Measurements from ENCODE around the gene IGLL5. TPM values are rescaled to one million over a fixed set of nuclear protein-coding genes. Genes with fewer than 3 reads are reported as not detected.

Gene IGLL5
- total and polyA plus RNA-seq, 9 of the 15 experiments (the other 6 are each of a cell fraction or from before 2014, with no cell fraction given), result not detected

- H3K27me3 ChIP-seq (ENCODE audit: control insufficient read depth in 2 of 2, insufficient read depth in 2 of 2, low read length in 2 of 2), result peaks cover 0 to 46% of the 10 kb centered on the region in 2 experiments; a peak in 2 of 5 replicates
- no peak overlapping the region for H3K4me2 ChIP-seq (ENCODE audit: insufficient read depth, low read length)
- intact Hi-C loops (cut with micrococcal nuclease) (loop anchor here (1.0 to 5.0 kb wide), 15 partner anchors 29 to 419 kb away; no protein-coding TSS in a partner anchor), in situ Hi-C loops (cut with MboI) (loop anchor here (5.0 to 10.0 kb wide), 2 partner anchors 72 to 419 kb away; no protein-coding TSS in a partner anchor)
- no peak overlapping the region for H3K4me3 ChIP-seq
- no peaks in the 10 kb centered on the region for H3K36me3 ChIP-seq (ENCODE audit: control insufficient read depth, insufficient read depth, low read length)
- H4K20me1 ChIP-seq (replicated peaks; ENCODE audit: control insufficient read depth, insufficient read depth, low read length), result peaks cover 62% of the 10 kb centered on the region
- ATAC-seq (peak; percentile 94), FAIRE-seq (peak; percentile 92), DNase-seq (ENCODE audit: extremely low read depth in 1 of 4, low spot score in 3 of 4) (peak; percentile 57 to 100 (median 78))
- WGBS (ENCODE audit: insufficient coverage, low coverage, missing lambda C conversion rate), result 0% methylated on average over 3 of the region's 3 CpGs
- H3K9me3 ChIP-seq (replicated peaks; ENCODE audit: control insufficient read depth, insufficient read depth, low read depth, low read length), result no peaks in the 10 kb centered on the region
- no TSS peak for BruUV-seq (replicated peaks)
- no peak overlapping the region for H3K27ac ChIP-seq (ENCODE audit: extremely low read depth, low read depth, low read length)
- no peaks in the 10 kb centered on the region for H3K9me1 ChIP-seq (ENCODE audit: control insufficient read depth, insufficient read depth, low read length)
- ChIA-PET POLR2A (interaction anchor here (0.5 to 3.6 kb wide), 64 partner anchors 10 to 1252 kb away, joined by 3 to 41 read pairs (median 5); partner anchors contain the start of gene CCDC116), CTCF (ENCODE audit: low intra/inter-chr PET ratio) (interaction anchor here (0.5 to 9.8 kb wide), 49 partner anchors 12 to 689 kb away, joined by 3 to 251 read pairs (median 4); no protein-coding TSS in a partner anchor)
- peaks cover 0 to 9% of the 10 kb centered on the region in 2 experiments; a peak in 1 of 5 replicates for H3K4me1 ChIP-seq (replicated peaks in 1 of 2; ENCODE audit: control insufficient read depth in 2 of 2, insufficient read depth in 2 of 2, low read length in 2 of 2)
- no peaks in the 10 kb centered on the region for H3K79me2 ChIP-seq (ENCODE audit: control insufficient read depth, insufficient read depth, low read length)
- H3K9ac ChIP-seq (ENCODE audit: insufficient read depth in 1 of 2, low read depth in 2 of 2, low read length in 2 of 2), result peak overlapping the region in 1 of 2 experiments; percentile 32; a peak in 1 of 4 replicates
- H2AFZ ChIP-seq (ENCODE audit: low read depth, low read length), result no peak overlapping the region
- TF ChIP-seq MAZ (CRISPR knock-in tag; conservative IDR thresholded peaks at IDR 0.05 in 1 of 2, IDR thresholded peaks at IDR 0.05 in 1 of 2), result peak in 1 of 2 experiments; percentile 95; a peak in 2 of 4 replicates
- TF ChIP-seq SP2 (IDR thresholded peaks at IDR 0.05; ENCODE audit: extremely low read depth, low read depth, low read length, poor library complexity, severe bottlenecking), result no peak
- TF ChIP-seq UBTF (IDR thresholded peaks at IDR 0.05; ENCODE audit: borderline replicate concordance in 1 of 2, low read depth in 2 of 2, low read length in 2 of 2), result peak; percentile 94 to 96; a peak in 3 of 4 replicates
- no peak for TF ChIP-seq E2F8 (IDR thresholded peaks at IDR 0.05; ENCODE audit: low read depth, partially characterized antibody)
- TF ChIP-seq ZNF436 (CRISPR knock-in tag; IDR thresholded peaks at IDR 0.05), result no peak
- TF ChIP-seq MLX (CRISPR knock-in tag; conservative IDR thresholded peaks at IDR 0.05), result peak in 1 of 2 experiments; percentile 53; a peak in 1 of 4 replicates
- no peak for TF ChIP-seq MNT (conservative IDR thresholded peaks at IDR 0.05)
- no peak for TF ChIP-seq TARDBP (IDR thresholded peaks at IDR 0.05)
- no peak for TF ChIP-seq LCOR (CRISPR knock-in tag; IDR thresholded peaks at IDR 0.05)
- TF ChIP-seq PML (IDR thresholded peaks at IDR 0.05; ENCODE audit: low read length), result 0 out of 2 replicates have a peak, but pooled peaks have one; percentile 31
Observed at GRCh38 chr22:22884010-22884887, 3.4 kb upstream of the IGLL5 start.

Data from K562 (cell line).